Stimulated activated CD4-positive, alpha-beta T cell treated with anti-CD3 and anti-CD28 coated beads, Interleukin-1b, Interleukin-23, amount 100 ng/mL, for 48 hours (primary cell): ENCODE measurements around the gene RELCH.

Experiments used
- DNase-seq: peaks from one replicate; pipeline ENCODE4 v3.0.0-alpha.2; 2020

Gene RELCH

GRCh38 chr18:62345909-62346308 lies 158.9 kb downstream of the RELCH start:
- no peak for DNase-seq

GRCh38 chr18:62346333-62347088 lies 159.5 kb downstream of the RELCH start:
- DNase-seq = no peak

DNA sequence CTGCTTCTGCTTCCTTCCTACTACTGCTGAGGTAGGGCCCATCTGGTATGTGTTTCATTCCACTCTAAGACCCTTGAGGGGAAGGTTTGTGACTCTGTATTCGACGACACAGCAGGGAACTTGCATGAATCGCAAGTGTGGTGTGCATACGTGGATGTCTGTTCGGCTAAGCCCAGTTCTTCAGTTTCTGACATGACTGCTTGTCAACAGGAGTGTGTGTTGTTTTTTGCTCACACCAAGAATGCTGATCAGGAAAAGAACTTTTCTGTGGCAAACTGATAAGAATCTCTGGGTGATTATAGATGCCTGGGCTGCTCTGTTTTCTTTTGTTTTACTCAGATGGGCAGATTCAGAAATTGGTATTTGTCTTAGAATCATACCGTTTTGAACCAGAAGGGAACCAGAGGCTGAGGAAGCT lies 160.0 kb downstream of the RELCH start:
- DNase-seq = no peak

- no peak for DNase-seq
Measured at GRCh38 chr18:62348474-62348873, 161.4 kb downstream of the RELCH start.

- DNase-seq = no peak
Measured at GRCh38 chr18:62353170-62353569, 166.1 kb downstream of the RELCH start.

GRCh38 chr18:62354151-62354550 lies 167.1 kb downstream of the RELCH start:
- DNase-seq = no peak

- no peak for DNase-seq
Measured at GRCh38 chr18:62357079-62357719, 170.1 kb downstream of the RELCH start.
